CD14-positive monocyte (primary cell): ENCODE data around the gene ZNF83. TPM values are rescaled to one million over a fixed set of nuclear protein-coding genes. Genes with fewer than 3 reads are reported as not detected.

Experiments used
- DNase-seq, 3 donors: peaks; one replicate each; pipeline ENCODE4 v3.0.0-alpha.2; 2011 to 2022
- H2AFZ ChIP-seq: 2 replicates; pipeline ENCODE4 v1.6.0; 2012; ENCODE audit warnings: mild to moderate bottlenecking, low read depth, low read length, inconsistent platforms; ENCODE audit not compliant: insufficient read depth, poor library complexity, severe bottlenecking
- H3K27ac ChIP-seq, 2 donors: 1 replicate in 1 of 2; 2 replicates in 1 of 2; pipeline ENCODE4 v1.5.1; 2012 to 2013; ENCODE audit warnings: low read length in 2 of 2, control low read depth in 1 of 2, inconsistent platforms in 1 of 2, low read depth in 1 of 2, mild to moderate bottlenecking in 1 of 2
- H3K27me3 ChIP-seq, 2 donors: one replicate each; pipeline versions ENCODE4 v1.6.0 to v1.6.1; 2011 to 2013; ENCODE audit warnings: low read length in 2 of 2; ENCODE audit not compliant: control insufficient read depth in 2 of 2, insufficient read depth in 2 of 2
- H3K36me3 ChIP-seq, 2 donors: replicated peaks in 1 of 2; 1 replicate in 1 of 2; 2 replicates in 1 of 2; pipeline versions ENCODE4 v1.5.1 to v1.6.1; 2012 to 2013; ENCODE audit warnings: low read length in 2 of 2, control low read depth in 1 of 2, inconsistent platforms in 1 of 2, mild to moderate bottlenecking in 1 of 2; ENCODE audit not compliant: insufficient read depth in 2 of 2, control insufficient read depth in 1 of 2
- H3K4me1 ChIP-seq, 2 donors: 1 replicate in 1 of 2; 2 replicates in 1 of 2; pipeline versions ENCODE4 v1.5.1 to v1.6.1; 2012 to 2013; ENCODE audit warnings: low read length in 2 of 2, control low read depth in 1 of 2, inconsistent platforms in 1 of 2, mild to moderate bottlenecking in 1 of 2, moderate library complexity in 1 of 2; ENCODE audit not compliant: insufficient read depth in 2 of 2, control insufficient read depth in 1 of 2
- H3K4me2 ChIP-seq: replicated peaks from 2 replicates; pipeline ENCODE3; 2012; ENCODE audit warnings: low read length, moderate library complexity, mild to moderate bottlenecking; ENCODE audit not compliant: poor library complexity, severe bottlenecking; ENCODE audit errors: extremely low read depth
- H3K4me3 ChIP-seq, 3 experiments: fragments of 200-600 bp in 1 of 3; sonication (generic) in 1 of 3; replicated peaks in 1 of 3; 1 replicate in 2 of 3; 2 replicates in 1 of 3; pipeline ENCODE4 v1.5.1; 2011 to 2013; ENCODE audit warnings: low read length in 3 of 3, mild to moderate bottlenecking in 3 of 3, control low read depth in 2 of 3, low read depth in 2 of 3, inconsistent platforms in 1 of 3, moderate library complexity in 1 of 3
- H3K79me2 ChIP-seq: 2 replicates; pipeline ENCODE4 v1.6.0; 2012; ENCODE audit warnings: mild to moderate bottlenecking, control low read depth, inconsistent platforms, low read length, moderate library complexity; ENCODE audit not compliant: insufficient read depth
- H3K9ac ChIP-seq: 2 replicates; pipeline ENCODE4 v1.6.0; 2017; ENCODE audit warnings: low read length, mild to moderate bottlenecking; ENCODE audit not compliant: insufficient read depth, poor library complexity, severe bottlenecking
- H3K9me3 ChIP-seq, 2 donors: replicated peaks in 1 of 2; 1 replicate in 1 of 2; 2 replicates in 1 of 2; pipeline versions ENCODE4 v1.5.1 to v1.6.1; 2012 to 2013; ENCODE audit warnings: low read length in 2 of 2, control low read depth in 1 of 2; ENCODE audit not compliant: control insufficient read depth in 1 of 2, insufficient read depth in 1 of 2
- H4K20me1 ChIP-seq: 2 replicates; pipeline ENCODE4 v1.6.0; 2012; ENCODE audit warnings: mild to moderate bottlenecking, low read length, control low read depth, moderate library complexity; ENCODE audit not compliant: insufficient read depth
- H3K27ac Mint-ChIP-seq, 7 donors: one replicate each; pipeline ENCODE4 v1.8.0; 2020; ENCODE audit warnings: mild to moderate bottlenecking in 7 of 7, mixed read lengths in 7 of 7, moderate library complexity in 6 of 7, inconsistent platforms in 2 of 7
- H3K27me3 Mint-ChIP-seq, 3 donors: one replicate each; pipeline ENCODE4 v1.8.0; 2021 to 2022; ENCODE audit warnings: low read depth in 3 of 3, mild to moderate bottlenecking in 3 of 3, mixed read lengths in 3 of 3, moderate library complexity in 3 of 3, inconsistent platforms in 1 of 3
- H3K36me3 Mint-ChIP-seq, 2 donors: one replicate each; pipeline ENCODE4 v1.8.0; 2020; ENCODE audit warnings: mixed read lengths in 2 of 2, inconsistent platforms in 1 of 2, mild to moderate bottlenecking in 1 of 2
- H3K4me1 Mint-ChIP-seq: one replicate; pipeline ENCODE4 v1.8.0; 2020; ENCODE audit warnings: mild to moderate bottlenecking, mixed read lengths
- H3K4me3 Mint-ChIP-seq, 2 donors: one replicate each; pipeline ENCODE4 v1.8.0; 2020; ENCODE audit warnings: mild to moderate bottlenecking in 2 of 2, mixed read lengths in 2 of 2, moderate library complexity in 1 of 2
- H3K9me3 Mint-ChIP-seq, 7 donors: one replicate each; pipeline ENCODE4 v1.8.0; 2020 to 2022; ENCODE audit warnings: mixed read lengths in 7 of 7, mild to moderate bottlenecking in 6 of 7, moderate library complexity in 6 of 7, inconsistent platforms in 2 of 7
- WGBS: methylation state at CpG from one replicate; pipeline ENCODE4 v1.1.5; 2013; ENCODE audit warnings: missing lambda C conversion rate; ENCODE audit not compliant: insufficient coverage; 5-methylcytosine and 5-hydroxymethylcytosine counted together
- intact Hi-C, 2 donors: fragments of 100-400 bp; cut with micrococcal nuclease; formaldehyde crosslinking; loops; one replicate each; pipeline versions ENCODE4 v1.15.0 to v1.15.1; 2023
- polyA plus RNA-seq, 3 donors: library from polyadenylated mRNA; depleted of rRNA in 1 of 3; unstranded in 2 of 3; stranded (reverse) in 1 of 3; fragments of 300-500 nt in 2 of 3; fragments of >200 nt in 1 of 3; fragmentation: Illumina TruSeq in 2 of 3; gene quantifications; 1 replicate in 2 of 3; 2 replicates in 1 of 3; pipeline ENCODE4 v1.2.3, GENCODE V29; 2012 to 2021
- TF ChIP-seq, protein P1 (sequence below): fragments of 200-600 bp; IDR thresholded peaks from one replicate; pipeline ENCODE4 v1.8.0; 2022; ENCODE audit warnings: antibody characterized with exemption, mild to moderate bottlenecking

The ZNF83 gene
- polyA plus RNA-seq, 3 donors, result 2.4 to 47.1 (median 7.2) TPM

DNA sequence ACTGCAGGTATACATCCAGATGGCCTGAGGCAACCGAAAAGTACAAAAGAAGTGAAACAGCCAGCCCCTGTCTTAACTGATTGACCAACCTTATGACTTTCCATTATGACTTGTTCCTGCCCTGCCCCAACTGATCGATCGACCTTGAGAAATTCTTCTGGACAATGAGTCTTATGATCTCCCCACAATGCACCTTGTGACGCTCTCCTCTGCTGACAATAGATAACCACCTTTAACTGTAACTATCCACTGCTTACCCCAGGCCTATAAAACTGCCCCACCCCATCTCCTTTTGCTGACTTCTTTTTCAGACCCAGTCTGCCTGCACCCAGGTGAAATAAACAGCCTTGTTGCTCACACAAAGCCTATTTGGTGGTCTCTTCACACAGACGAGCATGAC is 11.2 kb downstream of the ZNF83 start:
- Mint-ChIP-seq H3K27ac (no peak overlapping the region), H3K36me3 (peaks cover 34 to 39% of the 10 kb centered on the region in 2 donors), H3K4me1 (no peaks in the 10 kb centered on the region), H3K9me3 (peaks cover 15 to 46% (median 38%) of the 10 kb centered on the region in 7 donors), H3K4me3 (no peak overlapping the region), H3K27me3 (no peaks in the 10 kb centered on the region)
- no peaks in the 10 kb centered on the region for H4K20me1 ChIP-seq
- WGBS, result 96% methylated on average over 5 of the region's 5 CpGs
- no peaks in the 10 kb centered on the region for H3K4me1 ChIP-seq
- no peak overlapping the region for H2AFZ ChIP-seq
- H3K27ac ChIP-seq, result no peak overlapping the region
- no peak for DNase-seq
- no peak overlapping the region for H3K4me2 ChIP-seq
- H3K4me3 ChIP-seq, result no peak overlapping the region
- H3K79me2 ChIP-seq, result no peaks in the 10 kb centered on the region
- H3K9me3 ChIP-seq, result peaks cover 9 to 33% of the 10 kb centered on the region in 2 donors
- H3K9ac ChIP-seq, result no peak overlapping the region
- TF ChIP-seq, protein P1, sequence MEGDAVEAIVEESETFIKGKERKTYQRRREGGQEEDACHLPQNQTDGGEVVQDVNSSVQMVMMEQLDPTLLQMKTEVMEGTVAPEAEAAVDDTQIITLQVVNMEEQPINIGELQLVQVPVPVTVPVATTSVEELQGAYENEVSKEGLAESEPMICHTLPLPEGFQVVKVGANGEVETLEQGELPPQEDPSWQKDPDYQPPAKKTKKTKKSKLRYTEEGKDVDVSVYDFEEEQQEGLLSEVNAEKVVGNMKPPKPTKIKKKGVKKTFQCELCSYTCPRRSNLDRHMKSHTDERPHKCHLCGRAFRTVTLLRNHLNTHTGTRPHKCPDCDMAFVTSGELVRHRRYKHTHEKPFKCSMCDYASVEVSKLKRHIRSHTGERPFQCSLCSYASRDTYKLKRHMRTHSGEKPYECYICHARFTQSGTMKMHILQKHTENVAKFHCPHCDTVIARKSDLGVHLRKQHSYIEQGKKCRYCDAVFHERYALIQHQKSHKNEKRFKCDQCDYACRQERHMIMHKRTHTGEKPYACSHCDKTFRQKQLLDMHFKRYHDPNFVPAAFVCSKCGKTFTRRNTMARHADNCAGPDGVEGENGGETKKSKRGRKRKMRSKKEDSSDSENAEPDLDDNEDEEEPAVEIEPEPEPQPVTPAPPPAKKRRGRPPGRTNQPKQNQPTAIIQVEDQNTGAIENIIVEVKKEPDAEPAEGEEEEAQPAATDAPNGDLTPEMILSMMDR, result no peak
- H3K36me3 ChIP-seq, result peaks cover 47 to 70% of the 10 kb centered on the region in 2 donors
- H3K27me3 ChIP-seq, result no peaks in the 10 kb centered on the region
- intact Hi-C loops, result no loop called here

DNA sequence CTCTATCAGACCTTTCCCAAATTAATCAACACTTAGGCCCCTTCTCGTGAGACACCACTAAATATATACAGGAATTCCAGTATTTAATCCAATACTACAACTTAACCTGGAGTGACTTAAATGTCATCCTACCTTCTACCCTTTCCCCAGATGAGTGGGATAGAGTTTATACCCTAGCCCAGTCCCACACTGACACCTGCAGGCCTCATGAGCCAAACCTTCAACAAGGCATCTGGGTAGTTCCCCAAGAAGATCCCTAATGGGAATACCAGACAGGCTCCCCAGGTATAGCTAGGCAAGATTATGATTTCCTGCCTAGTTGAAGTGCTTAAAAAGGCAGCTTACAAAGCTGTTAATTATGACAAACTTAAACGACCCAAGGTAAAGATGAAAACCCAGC is 15.9 kb downstream of the ZNF83 start:
- Histone ChIP-seq H3K27me3 (no peaks in the 10 kb centered on the region), H3K4me3 (no peak overlapping the region), H3K79me2 (no peaks in the 10 kb centered on the region), H3K9ac (no peak overlapping the region), H3K36me3 (peaks cover 57 to 99% of the 10 kb centered on the region in 2 donors), H3K4me2 (no peak overlapping the region), H3K9me3 (peaks cover 37 to 43% of the 10 kb centered on the region in 2 donors), H2AFZ (no peak overlapping the region), H4K20me1 (no peaks in the 10 kb centered on the region), H3K27ac (no peak overlapping the region), H3K4me1 (no peaks in the 10 kb centered on the region)
- peaks cover 0 to 1% (median 0%) of the 10 kb centered on the region in 3 donors for H3K27me3 Mint-ChIP-seq
- H3K36me3 Mint-ChIP-seq, result peaks cover 31 to 42% of the 10 kb centered on the region in 2 donors
- TF ChIP-seq, protein P1, result no peak
- intact Hi-C loops, result no loop called here
- no peaks in the 10 kb centered on the region for H3K4me1 Mint-ChIP-seq
- peaks cover 24 to 55% (median 46%) of the 10 kb centered on the region in 7 donors for H3K9me3 Mint-ChIP-seq
- WGBS, result 70% methylated on average over 2 of the region's 2 CpGs
- no peak overlapping the region for H3K27ac Mint-ChIP-seq
- no peak for DNase-seq
- H3K4me3 Mint-ChIP-seq, result no peak overlapping the region
